Aorta (tissue), 5 donors: ENCODE measurements around the gene ZDHHC6. TPM values are rescaled to one million over a fixed set of nuclear protein-coding genes. Genes with fewer than 3 reads are reported as not detected.

Source experiments
- ATAC-seq: fragments of 200-7000 bp; cut with Tn5 transposase; one replicate; pipeline ENCODE4 v1.9.1; 2022; ENCODE audit warnings: moderate library complexity; ENCODE audit not compliant: low FRiP score
- DNase-seq, 2 donors: peaks; one replicate each; pipeline ENCODE4 v3.0.0-alpha.2; 2020
- H3K27ac ChIP-seq, 2 donors: one replicate each; pipeline ENCODE4 v1.5.1; 2013; ENCODE audit warnings: low read length in 2 of 2, mild to moderate bottlenecking in 2 of 2, moderate library complexity in 2 of 2, control low read depth in 1 of 2, inconsistent platforms in 1 of 2, low read depth in 1 of 2
- H3K27me3 ChIP-seq, 2 donors: one replicate each; pipeline ENCODE4 v1.6.1; 2013; ENCODE audit warnings: control low read depth in 1 of 2, low read length in 1 of 2, mild to moderate bottlenecking in 1 of 2, moderate library complexity in 1 of 2; ENCODE audit not compliant: insufficient read depth in 2 of 2, control insufficient read depth in 1 of 2
- H3K36me3 ChIP-seq, 2 donors: one replicate each; pipeline ENCODE4 v1.6.1; 2013; ENCODE audit warnings: control low read depth in 1 of 2, low read length in 1 of 2, mild to moderate bottlenecking in 1 of 2; ENCODE audit not compliant: insufficient read depth in 2 of 2, control insufficient read depth in 1 of 2
- H3K4me1 ChIP-seq, 2 donors: one replicate each; pipeline ENCODE4 v1.6.1; 2013; ENCODE audit warnings: low read length in 2 of 2, control low read depth in 1 of 2, mild to moderate bottlenecking in 1 of 2, moderate library complexity in 1 of 2; ENCODE audit not compliant: insufficient read depth in 2 of 2, control insufficient read depth in 1 of 2
- H3K4me3 ChIP-seq, 2 donors: one replicate each; pipeline ENCODE4 v1.5.1; 2013; ENCODE audit warnings: low read length in 2 of 2, control low read depth in 1 of 2, mild to moderate bottlenecking in 1 of 2
- H3K9me3 ChIP-seq: one replicate; pipeline ENCODE4 v1.6.1; 2013; ENCODE audit warnings: mild to moderate bottlenecking, low read length; ENCODE audit not compliant: control insufficient read depth
- WGBS, 2 donors: extraction: QIAGEN DNeasy Blood & Tissue Kit; methylation state at CpG; one replicate each; pipeline ENCODE4 v1.1.7; 2013; 5-methylcytosine and 5-hydroxymethylcytosine counted together
- intact Hi-C, 2 donors: fragments of 100-400 bp; cut with DNase I; formaldehyde crosslinking; loops; one replicate each; pipeline versions ENCODE4 v1.14.2 to v1.15.0; 2022
- polyA plus RNA-seq, 2 donors: library from polyadenylated mRNA; stranded (reverse); fragments of 200-250 nt; gene quantifications; one replicate each; pipeline ENCODE4 v1.2.3, GENCODE V29; 2013
- total RNA-seq, 2 donors: library from RNA; stranded (reverse); fragmentation: NEBNext Ultra II Directional; extraction: Animal tissue kit (Norgen Biotek cat#: 25700); gene quantifications; one replicate each; pipeline ENCODE4 v1.2.1, GENCODE V29; 2021
- donor health status: healthy with polysubstance abuse.
- donor health status: Bipolar disorder and iron deficiency.
- donor health status: DM: no; HTN: no; CAD: no.
- donor health status: DM: no; HTN: no; CAD: no.
- donor health status: DM: yes; HTN: yes; CAD: no.

Gene ZDHHC6
- total and polyA plus RNA-seq, 4 donors: 24.8 to 41.7 (median 28.2) TPM

- intact Hi-C loops: loop anchor here (10.0 kb wide), 2 partner anchors 118 to 258 kb away; no protein-coding TSS in a partner anchor
- WGBS, 2 donors: 87 to 88% methylated on average over 2 of the region's 2 CpGs
Observed at GRCh38 chr10:112433136-112433535, 13.6 kb downstream of the ZDHHC6 start.

DNA sequence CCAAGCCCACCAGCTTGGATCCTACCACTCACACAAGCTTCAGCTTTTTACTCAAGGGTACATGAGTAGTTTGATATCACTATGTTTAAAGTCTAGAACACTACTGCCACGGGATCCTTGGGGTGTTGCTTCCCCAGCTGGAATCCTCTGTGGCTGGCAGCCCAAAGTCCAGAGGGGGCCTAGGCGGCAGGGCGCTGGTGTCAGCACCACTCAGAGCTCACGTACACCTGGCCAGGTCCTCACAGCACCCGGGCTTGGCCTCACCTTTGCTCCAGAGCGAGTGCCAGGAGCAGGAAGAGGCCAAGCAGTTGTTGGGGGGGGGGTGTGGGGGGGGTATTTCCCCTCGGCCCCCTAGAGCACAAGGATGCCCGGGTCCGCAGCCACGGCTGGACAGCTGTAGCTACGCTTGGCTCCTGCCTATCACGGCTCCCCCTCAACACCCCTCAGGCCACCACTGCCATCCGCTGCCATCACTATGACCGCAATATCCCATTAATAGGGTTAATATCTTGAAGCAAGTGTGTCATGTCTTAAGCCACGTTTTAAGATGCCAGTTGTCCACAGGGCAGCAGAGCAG lies 17.0 kb downstream of the ZDHHC6 start:
- DNase-seq: no peak
- 81 to 82% methylated on average over 14 to 15 of the region's 15 CpGs for WGBS, 2 donors
- Histone ChIP-seq H3K4me1 (no peaks in the 10 kb centered on the region), H3K9me3 (no peaks in the 10 kb centered on the region), H3K4me3 (no peak overlapping the region), H3K27me3 (no peaks in the 10 kb centered on the region), H3K36me3 (peaks cover 3 to 6% of the 10 kb centered on the region in 2 donors), H3K27ac (no peak overlapping the region)
- no peak for ATAC-seq
- intact Hi-C loops: loop anchor here (10.0 kb wide), 2 partner anchors 115 to 255 kb away; no protein-coding TSS in a partner anchor

More at GRCh38 chr10:112433136-112433535, 13.6 kb downstream of the ZDHHC6 start:
- H3K27me3 ChIP-seq: no peaks in the 10 kb centered on the region
- H3K4me3 ChIP-seq: no peak overlapping the region
- H3K4me1 ChIP-seq: no peaks in the 10 kb centered on the region
- no peaks in the 10 kb centered on the region for H3K9me3 ChIP-seq
- ATAC-seq (no peak), DNase-seq (no peak)
- H3K27ac ChIP-seq: no peak overlapping the region
- H3K36me3 ChIP-seq: peaks cover 12% of the 10 kb centered on the region in 2 donors

DNA sequence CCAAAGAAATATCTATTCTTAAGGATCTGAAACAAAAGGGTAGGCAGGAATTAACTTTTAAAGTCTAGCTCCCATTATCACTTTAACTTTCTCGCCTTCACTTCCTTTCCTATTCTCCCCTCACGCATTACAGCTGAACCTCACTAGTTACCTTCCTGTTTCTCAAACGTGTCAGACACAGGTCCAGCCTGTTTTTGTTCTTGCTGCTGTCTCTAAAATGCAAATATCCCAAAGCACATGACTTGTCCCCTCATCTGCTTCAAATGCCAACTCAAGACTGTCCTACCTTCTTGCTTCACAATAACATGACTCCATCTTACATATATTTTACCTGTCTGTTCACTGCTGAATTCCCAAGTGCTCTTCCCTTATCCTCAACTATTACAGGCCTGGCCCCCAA lies 17.6 kb downstream of the ZDHHC6 start:
- Histone ChIP-seq H3K4me3 (no peak overlapping the region), H3K36me3 (peaks cover 3 to 6% of the 10 kb centered on the region in 2 donors), H3K4me1 (no peaks in the 10 kb centered on the region), H3K9me3 (no peaks in the 10 kb centered on the region), H3K27ac (no peak overlapping the region), H3K27me3 (no peaks in the 10 kb centered on the region)
- intact Hi-C loops: no loop called here
- WGBS, 2 donors: 62 to 72% methylated on average over 3 of the region's 3 CpGs
- ATAC-seq: no peak
- no peak for DNase-seq

DNA sequence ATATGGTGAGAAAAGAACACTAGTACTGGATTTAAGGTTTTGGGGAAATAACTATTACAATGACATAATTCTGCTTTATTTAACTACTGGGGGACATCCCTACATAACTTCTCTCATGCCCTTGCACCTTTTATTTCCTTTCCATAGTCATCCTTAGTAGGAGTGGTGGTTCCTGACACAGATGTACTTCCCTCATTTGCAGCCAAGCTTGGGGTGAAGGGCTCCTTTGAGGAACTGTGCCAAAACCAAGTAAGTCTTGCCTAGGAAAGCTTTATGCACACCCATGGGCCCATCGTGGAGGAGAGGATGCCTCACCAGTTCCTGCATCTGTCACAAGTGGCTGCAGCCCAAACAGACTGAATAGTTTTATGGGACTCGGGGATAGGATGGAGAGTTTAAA lies 20.6 kb downstream of the ZDHHC6 start:
- ATAC-seq (no peak), DNase-seq (no peak)
- intact Hi-C loops: no loop called here
- 73% methylated on average over 2 of the region's 2 CpGs for WGBS, 2 donors
- no peaks in the 10 kb centered on the region for H3K4me1 ChIP-seq
- no peaks in the 10 kb centered on the region for H3K9me3 ChIP-seq
- no peak overlapping the region for H3K4me3 ChIP-seq
- H3K27ac ChIP-seq: no peak overlapping the region
- H3K27me3 ChIP-seq: no peaks in the 10 kb centered on the region
- no peaks in the 10 kb centered on the region for H3K36me3 ChIP-seq

DNA sequence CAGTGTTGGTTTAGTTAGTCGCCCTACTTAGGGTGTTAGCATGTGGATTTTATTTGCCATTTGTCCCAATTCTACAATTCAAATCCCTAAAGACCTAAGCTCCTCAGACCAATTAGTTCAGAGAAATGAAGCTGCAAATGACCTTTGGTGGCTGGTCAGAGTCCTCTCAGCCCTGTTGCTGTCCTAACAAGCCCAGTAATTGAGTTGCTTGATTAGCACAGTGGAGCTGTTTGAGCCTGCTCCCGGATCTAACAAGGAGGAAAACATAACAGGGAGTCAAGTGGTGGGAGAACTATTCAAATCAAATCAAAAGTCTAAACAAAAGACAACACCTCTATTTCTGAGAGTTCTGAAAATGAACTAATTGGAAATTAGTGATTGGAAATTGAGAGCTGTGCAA lies 22.1 kb downstream of the ZDHHC6 start:
- Histone ChIP-seq H3K27ac (no peak overlapping the region), H3K4me3 (no peak overlapping the region), H3K27me3 (no peaks in the 10 kb centered on the region), H3K36me3 (no peaks in the 10 kb centered on the region), H3K9me3 (no peaks in the 10 kb centered on the region), H3K4me1 (no peaks in the 10 kb centered on the region)
- 66 to 74% methylated on average over 2 of the region's 2 CpGs for WGBS, 2 donors
- ATAC-seq (no peak), DNase-seq (no peak)
- intact Hi-C loops: no loop called here

DNA sequence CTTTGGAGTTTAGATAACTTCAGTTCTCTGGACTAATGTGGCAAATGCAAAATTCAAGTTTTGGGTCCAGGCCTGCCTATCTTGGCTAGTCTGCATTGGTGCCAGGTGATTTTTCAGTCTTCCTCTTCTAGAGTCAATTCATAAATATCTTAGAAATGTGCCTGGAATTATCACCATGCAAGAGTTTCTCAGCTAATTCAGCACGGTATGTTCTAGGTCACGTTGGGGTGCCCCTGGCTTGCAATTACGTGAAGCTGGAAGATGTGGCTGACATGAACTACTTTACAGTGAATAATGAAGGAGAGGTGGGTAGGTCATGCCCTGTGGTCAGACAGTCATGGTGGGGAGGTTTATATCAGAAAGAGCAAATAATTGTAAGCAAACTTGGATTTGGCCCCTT lies 25.0 kb downstream of the ZDHHC6 start:
- Histone ChIP-seq H3K4me1 (no peaks in the 10 kb centered on the region), H3K36me3 (no peaks in the 10 kb centered on the region), H3K27me3 (no peaks in the 10 kb centered on the region), H3K9me3 (no peaks in the 10 kb centered on the region), H3K27ac (no peak overlapping the region), H3K4me3 (no peak overlapping the region)
- 86 to 90% methylated on average over 3 of the region's 3 CpGs for WGBS, 2 donors
- ATAC-seq (no peak), DNase-seq (no peak)
- intact Hi-C loops: no loop called here

DNA sequence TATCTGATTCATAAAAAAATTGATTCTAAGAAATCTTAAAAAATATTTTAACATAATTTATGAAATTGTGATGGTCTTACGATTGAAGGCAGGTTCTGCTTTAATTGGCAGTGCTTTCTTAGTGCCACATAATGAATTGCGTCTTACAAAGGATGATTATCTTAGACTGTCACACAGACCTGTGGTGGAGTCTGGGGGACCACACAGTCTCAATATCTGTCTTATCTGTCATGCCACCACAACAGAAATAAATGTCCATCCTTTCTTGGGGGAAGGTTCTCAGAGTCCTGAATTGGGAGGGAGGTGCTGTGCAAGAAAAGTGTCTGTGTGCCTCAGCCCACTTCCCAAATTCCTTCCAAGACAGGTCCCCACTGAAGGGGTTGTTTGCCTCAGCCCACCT lies 34.0 kb downstream of the ZDHHC6 start:
- 79 to 92% methylated on average over 2 of the region's 2 CpGs for WGBS, 2 donors
- H3K36me3 ChIP-seq: peaks cover 0 to 2% of the 10 kb centered on the region in 2 donors

DNA sequence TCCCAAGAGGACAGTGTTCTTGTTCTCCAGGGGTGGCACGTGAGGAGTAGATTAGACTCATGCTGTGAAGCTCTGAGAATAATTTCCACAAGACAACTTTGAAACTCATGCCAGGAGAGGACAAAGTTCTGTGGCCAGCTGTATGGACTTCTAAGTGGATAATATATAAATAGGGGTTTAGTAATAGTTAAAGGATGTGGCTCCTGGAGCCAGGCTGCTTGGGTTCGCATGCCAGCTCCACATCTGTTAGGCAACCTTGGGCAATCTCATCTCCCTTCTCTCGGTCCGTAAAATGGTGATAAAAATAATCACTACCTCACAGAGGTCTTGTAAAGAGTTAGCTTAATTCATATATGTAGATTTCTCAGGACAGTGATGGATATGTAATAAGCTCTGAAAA lies 37.0 kb downstream of the ZDHHC6 start:
- H3K27ac ChIP-seq: no peak overlapping the region
- intact Hi-C loops: no loop called here
- no peaks in the 10 kb centered on the region for H3K9me3 ChIP-seq
- peaks cover 0 to 2% of the 10 kb centered on the region in 2 donors for H3K36me3 ChIP-seq
- WGBS, 2 donors: 51 to 56% methylated on average over 4 of the region's 4 CpGs
- ATAC-seq (no peak), DNase-seq (no peak)
- no peaks in the 10 kb centered on the region for H3K27me3 ChIP-seq
- no peak overlapping the region for H3K4me3 ChIP-seq
- H3K4me1 ChIP-seq: no peaks in the 10 kb centered on the region

More for the DNA sequence above, 34.0 kb downstream of the ZDHHC6 start:
- DNase-seq (no peak), ATAC-seq (no peak)
- no peaks in the 10 kb centered on the region for H3K4me1 ChIP-seq
- no peak overlapping the region for H3K27ac ChIP-seq
- H3K27me3 ChIP-seq: no peaks in the 10 kb centered on the region
- H3K4me3 ChIP-seq: no peak overlapping the region
- intact Hi-C loops: no loop called here
- no peaks in the 10 kb centered on the region for H3K9me3 ChIP-seq

DNA sequence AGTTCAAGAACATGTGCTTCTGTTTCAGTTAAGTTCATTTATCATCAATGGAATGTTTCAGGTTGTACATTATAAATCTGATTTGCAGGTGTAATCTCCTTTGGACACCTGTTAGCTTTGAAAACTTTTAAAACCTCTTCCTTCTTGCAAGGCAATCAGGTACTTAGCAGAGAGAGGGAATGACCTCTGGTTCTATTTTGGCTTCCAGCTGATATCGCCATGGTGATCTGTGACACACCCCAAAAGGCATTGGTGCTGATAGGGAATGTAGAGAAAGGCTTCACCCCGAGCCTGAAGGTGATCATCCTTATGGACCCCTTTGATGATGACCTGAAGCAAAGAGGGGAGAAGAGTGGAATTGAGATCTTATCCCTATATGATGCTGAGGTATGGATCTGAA lies 37.4 kb downstream of the ZDHHC6 start:
- Histone ChIP-seq H3K4me1 (no peaks in the 10 kb centered on the region), H3K27ac (no peak overlapping the region), H3K9me3 (no peaks in the 10 kb centered on the region), H3K36me3 (peaks cover 0 to 2% of the 10 kb centered on the region in 2 donors), H3K27me3 (no peaks in the 10 kb centered on the region), H3K4me3 (no peak overlapping the region)
- WGBS, 2 donors: 59% methylated on average over 2 of the region's 2 CpGs
- DNase-seq: no peak
- ATAC-seq: no peak
- intact Hi-C loops: no loop called here
